Spinal cord (tissue), 10 donors: ENCODE measurements around the gene ARL15. TPM values are rescaled to one million over a fixed set of nuclear protein-coding genes. Genes with fewer than 3 reads are reported as not detected.

Experiments
- DNase-seq, 6 donors: peaks; one replicate each; pipeline versions ENCODE4 v3.0.0 to v3.0.0-alpha.2; 2013 to 2015; ENCODE audit warnings: low spot score in 6 of 6, low read depth in 4 of 6
- H3K27ac ChIP-seq: one replicate; pipeline ENCODE4 v1.5.1; 2013; ENCODE audit warnings: low read depth, low read length, control low read depth
- H3K27me3 ChIP-seq: one replicate; pipeline ENCODE4 v1.6.1; 2013; ENCODE audit warnings: low read length; ENCODE audit not compliant: control insufficient read depth, insufficient read depth
- H3K36me3 ChIP-seq: one replicate; pipeline ENCODE4 v1.6.1; 2013; ENCODE audit warnings: low read length; ENCODE audit not compliant: control insufficient read depth, insufficient read depth
- H3K4me1 ChIP-seq: one replicate; pipeline ENCODE4 v1.6.1; 2013; ENCODE audit warnings: low read length; ENCODE audit not compliant: control insufficient read depth, insufficient read depth
- H3K4me3 ChIP-seq: one replicate; pipeline ENCODE4 v1.5.1; 2013; ENCODE audit warnings: low read depth, low read length, control low read depth
- H3K9me3 ChIP-seq: one replicate; pipeline ENCODE4 v1.6.1; 2013; ENCODE audit warnings: low read length; ENCODE audit not compliant: control insufficient read depth, insufficient read depth
- WGBS: methylation state at CpG from one replicate; pipeline ENCODE4 v1.1.5; 2013; ENCODE audit warnings: missing lambda C conversion rate; ENCODE audit not compliant: insufficient coverage; 5-methylcytosine and 5-hydroxymethylcytosine counted together
- polyA plus RNA-seq, 2 donors: library from polyadenylated mRNA; unstranded; fragments of 120-200 nt; gene quantifications; one replicate each; pipeline ENCODE4 v1.2.1, GENCODE V29; 2013; ENCODE audit not compliant: insufficient read length in 2 of 2
- total RNA-seq, 2 donors: library from RNA; depleted of rRNA in 1 of 2; stranded (reverse); fragments of 120-200 nt in 1 of 2; fragments of >200 nt in 1 of 2; gene quantifications; one replicate each; pipeline versions ENCODE4 v1.2.3 to v1.2.4, GENCODE V29; 2013 to 2014
- donor health status: healthy.

ARL15 gene
- total and polyA plus RNA-seq, 4 donors, result 24.7 to 67.6 (median 36.4) TPM

DNA sequence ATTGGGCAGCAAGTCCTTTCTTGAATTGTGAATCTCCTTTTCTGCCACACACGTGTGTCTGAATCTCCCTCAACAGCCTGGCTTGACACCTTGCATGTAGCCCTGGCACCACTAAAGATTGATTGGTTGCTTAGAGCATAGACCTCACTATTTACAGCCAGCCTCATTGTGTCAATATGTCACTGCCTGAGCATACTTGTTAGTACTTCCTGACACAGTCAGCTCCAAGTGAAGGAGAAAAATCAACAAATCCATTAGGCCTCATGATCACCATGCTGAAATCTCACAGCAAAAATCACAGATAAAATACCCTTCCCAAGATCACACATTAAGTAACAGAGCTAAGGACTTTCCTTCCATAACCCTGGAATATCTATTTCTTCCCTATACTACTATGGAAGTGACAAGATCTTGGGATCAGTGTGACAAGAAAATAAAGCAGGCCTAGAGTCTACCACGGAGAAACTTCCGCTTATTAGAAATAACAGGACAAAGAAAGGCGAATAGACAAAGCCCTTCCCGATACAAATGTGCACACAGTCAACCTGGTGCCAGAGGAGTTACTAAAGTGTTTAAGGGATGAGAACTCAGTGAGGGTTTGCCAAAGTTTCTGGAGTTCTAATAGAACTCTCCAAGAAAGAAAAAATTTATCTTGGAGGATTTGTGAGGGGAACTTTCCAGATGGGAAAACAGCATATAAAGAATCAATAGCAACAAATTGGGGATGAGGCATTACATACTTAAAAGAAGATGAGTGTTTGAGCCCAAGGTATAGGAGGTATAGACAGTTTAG, 5.6 kb upstream of the ARL15 start:
- no peak for DNase-seq
- no peak overlapping the region for H3K27ac ChIP-seq
- no peaks in the 10 kb centered on the region for H3K36me3 ChIP-seq
- no peaks in the 10 kb centered on the region for H3K9me3 ChIP-seq
- peaks cover 2% of the 10 kb centered on the region for H3K27me3 ChIP-seq
- 79% methylated on average over 4 of the region's 5 CpGs for WGBS
- H3K4me3 ChIP-seq, result no peak overlapping the region
- H3K4me1 ChIP-seq, result peaks cover 4% of the 10 kb centered on the region

DNA sequence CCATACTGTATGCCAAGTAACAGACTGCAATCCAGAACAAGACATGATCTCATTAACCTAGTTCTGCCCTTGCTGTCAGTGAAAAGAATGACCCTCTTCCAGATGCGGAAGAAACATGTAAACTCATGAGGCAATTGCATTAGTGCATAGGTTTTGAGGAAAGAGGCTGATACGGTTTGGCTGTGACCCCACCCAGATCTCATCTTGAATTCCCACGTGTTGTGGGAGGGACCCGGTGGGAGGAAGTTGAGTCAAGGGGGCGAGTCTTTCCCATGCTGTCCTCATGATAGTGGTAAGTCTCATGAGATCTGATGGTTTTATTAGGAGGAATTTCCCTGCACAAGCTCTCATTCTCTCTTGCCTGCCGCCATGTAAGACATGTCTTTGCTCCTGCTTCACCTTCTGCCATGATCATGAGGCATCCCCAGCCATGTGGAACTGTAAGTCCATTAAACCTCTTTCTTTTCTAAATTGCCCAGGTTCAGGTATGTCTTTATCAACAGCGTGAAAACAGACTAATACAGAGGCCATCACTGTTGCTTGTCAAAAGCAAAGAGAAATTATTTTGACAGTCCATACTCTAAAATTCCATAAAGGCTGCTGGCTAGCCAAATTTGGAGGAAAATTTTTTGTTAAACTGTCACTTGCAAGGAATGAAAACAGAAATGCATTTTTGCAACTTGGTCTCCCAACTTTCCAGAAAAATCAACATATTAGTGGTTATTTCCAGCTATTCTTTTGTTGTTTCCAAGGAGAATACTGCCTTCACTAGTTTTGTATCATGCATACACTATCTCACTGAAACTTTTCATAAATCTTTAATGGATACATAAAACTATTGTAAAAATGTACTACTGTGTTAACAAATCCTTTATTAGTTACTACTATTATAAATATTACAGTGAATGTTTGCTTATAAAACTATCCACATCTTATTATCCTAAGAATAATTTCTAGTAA, 3.2 kb upstream of the ARL15 start:
- WGBS, result 93% methylated on average over 2 of the region's 7 CpGs
- Histone ChIP-seq H3K4me1 (peaks cover 4% of the 10 kb centered on the region), H3K36me3 (no peaks in the 10 kb centered on the region), H3K4me3 (no peak overlapping the region), H3K9me3 (no peaks in the 10 kb centered on the region), H3K27ac (no peak overlapping the region), H3K27me3 (peaks cover 2% of the 10 kb centered on the region)
- no peak for DNase-seq

DNA sequence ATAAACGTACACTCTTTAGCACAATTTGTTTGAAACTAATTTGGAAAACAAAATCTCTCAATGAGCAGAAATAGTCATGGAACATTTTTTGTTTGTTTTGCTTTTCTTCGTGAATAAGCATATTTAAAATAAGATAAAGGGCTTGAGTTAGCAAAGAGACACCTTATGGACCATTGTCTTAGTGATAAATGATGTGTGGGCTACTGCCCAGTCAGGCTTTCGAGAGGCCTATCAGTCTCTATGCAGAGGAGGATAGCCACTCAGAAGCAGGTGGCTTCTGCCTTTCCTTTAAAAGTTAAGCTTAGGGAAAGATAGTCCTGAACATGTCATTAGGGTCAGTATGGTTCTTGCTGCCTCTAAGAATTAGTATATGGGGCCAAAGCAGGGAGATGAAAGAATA, 2.1 kb upstream of the ARL15 start:
- no peaks in the 10 kb centered on the region for H3K9me3 ChIP-seq
- H3K27ac ChIP-seq, result no peak overlapping the region
- H3K36me3 ChIP-seq, result no peaks in the 10 kb centered on the region
- 100% methylated on average over 1 of the region's 3 CpGs for WGBS
- DNase-seq, result no peak
- no peak overlapping the region for H3K4me3 ChIP-seq
- H3K27me3 ChIP-seq, result peaks cover 2% of the 10 kb centered on the region
- H3K4me1 ChIP-seq, result peaks cover 4% of the 10 kb centered on the region

DNA sequence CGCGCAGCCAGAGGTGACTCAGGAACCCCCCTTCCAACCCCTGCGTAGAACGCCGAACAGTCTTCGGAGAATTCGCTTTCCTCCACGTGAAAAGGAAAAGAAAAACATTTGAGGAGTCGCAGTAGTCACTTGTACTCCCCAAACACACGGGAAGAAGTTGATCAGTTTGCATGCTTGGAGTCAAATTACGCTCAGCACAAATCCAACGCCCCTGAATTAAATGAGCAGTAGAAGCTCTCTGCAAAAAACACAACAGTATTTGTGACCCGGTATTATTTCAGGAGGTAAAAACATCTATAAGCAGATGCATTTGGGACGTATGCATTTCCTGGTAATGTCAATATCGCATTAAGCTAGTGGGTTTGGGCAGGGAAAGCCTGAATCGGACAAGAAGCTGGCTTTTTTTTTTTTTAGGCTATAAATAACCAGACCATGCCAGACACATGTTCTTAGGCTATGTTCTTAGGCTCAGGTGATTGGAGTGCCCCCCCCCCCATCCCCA, 854 bp upstream of the ARL15 start:
- H3K4me3 ChIP-seq, result peak overlapping the region; percentile 95
- WGBS, result 0% methylated on average over 9 of the region's 16 CpGs
- H3K36me3 ChIP-seq, result no peaks in the 10 kb centered on the region
- H3K4me1 ChIP-seq, result peaks cover 4% of the 10 kb centered on the region
- no peaks in the 10 kb centered on the region for H3K9me3 ChIP-seq
- peak overlapping the region; percentile 76 for H3K27ac ChIP-seq
- H3K27me3 ChIP-seq, result peaks cover 2% of the 10 kb centered on the region
- DNase-seq, result peak in 3 of 6 donors; percentile 15 to 53 (median 24)

DNA sequence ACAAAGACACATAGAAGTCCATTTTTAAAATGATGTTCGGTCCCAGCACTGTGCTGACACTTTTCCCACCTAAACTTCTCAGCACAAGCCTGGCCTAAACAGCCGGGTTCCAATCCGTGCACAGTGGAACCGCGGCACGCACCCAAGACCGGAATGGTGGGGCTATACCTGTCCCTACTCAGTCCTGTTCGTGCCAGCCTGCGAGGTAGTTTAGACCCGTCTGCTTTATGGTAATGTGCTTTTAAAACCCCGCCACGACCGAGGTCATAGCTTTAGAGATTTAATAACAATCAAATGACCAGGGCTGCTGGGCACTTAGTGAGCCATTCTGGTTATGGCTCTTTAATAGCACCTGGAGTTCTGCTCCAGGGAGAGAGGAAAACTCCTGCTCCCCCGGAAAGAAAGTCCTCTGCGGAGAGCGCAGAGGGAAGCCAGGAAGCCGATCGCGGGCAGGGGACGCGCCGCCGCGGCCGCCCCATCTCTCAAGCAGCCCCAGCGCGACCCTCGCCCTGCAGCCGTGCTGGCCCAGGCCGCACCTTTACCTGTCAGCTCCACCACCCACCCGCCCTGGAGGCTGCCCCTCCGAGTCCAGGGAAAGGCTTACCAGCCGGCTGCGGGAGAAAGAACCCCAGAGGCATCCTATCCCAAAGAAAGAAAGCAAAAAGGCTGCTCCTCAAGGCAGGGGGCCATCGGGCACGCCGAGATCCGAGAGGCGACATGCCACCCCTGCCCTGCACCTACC, 511 bp downstream of the ARL15 start:
- peak in 3 of 6 donors; percentile 15 to 33 (median 22) for DNase-seq
- H3K36me3 ChIP-seq, result no peaks in the 10 kb centered on the region
- H3K4me1 ChIP-seq, result peaks cover 4% of the 10 kb centered on the region
- H3K27me3 ChIP-seq, result peaks cover 2% of the 10 kb centered on the region
- peak overlapping the region; percentile 84 for H3K27ac ChIP-seq
- WGBS, result under 1% methylated on average over 39 of the region's 39 CpGs
- peak overlapping the region; percentile 95 for H3K4me3 ChIP-seq
- no peaks in the 10 kb centered on the region for H3K9me3 ChIP-seq

DNA sequence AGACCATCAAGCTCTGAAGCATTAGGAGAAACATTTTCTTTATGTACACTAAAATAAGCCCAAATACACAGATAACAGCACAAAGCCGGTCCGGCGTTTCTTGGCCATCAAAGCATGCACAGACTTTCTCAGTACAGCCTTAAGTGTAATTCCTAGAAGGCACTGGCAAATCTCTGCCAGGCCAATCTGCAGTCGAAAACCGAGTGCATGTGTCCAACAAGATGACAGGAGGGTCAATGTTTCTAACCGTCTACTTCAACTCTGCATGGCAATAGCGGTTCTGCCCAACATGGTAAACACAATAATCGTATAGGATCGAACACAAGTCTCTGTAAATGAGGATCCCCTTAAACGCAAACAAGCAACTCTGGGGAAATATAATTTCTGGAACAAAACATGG, 1.1 kb downstream of the ARL15 start:
- Histone ChIP-seq H3K36me3 (no peaks in the 10 kb centered on the region), H3K9me3 (no peaks in the 10 kb centered on the region), H3K4me3 (peak overlapping the region; percentile 95), H3K27ac (no peak overlapping the region), H3K4me1 (peaks cover 4% of the 10 kb centered on the region), H3K27me3 (peaks cover 2% of the 10 kb centered on the region)
- WGBS, result 9% methylated on average over 7 of the region's 10 CpGs
- peak in 5 of 6 donors; percentile 11 to 58 (median 41) for DNase-seq

DNA sequence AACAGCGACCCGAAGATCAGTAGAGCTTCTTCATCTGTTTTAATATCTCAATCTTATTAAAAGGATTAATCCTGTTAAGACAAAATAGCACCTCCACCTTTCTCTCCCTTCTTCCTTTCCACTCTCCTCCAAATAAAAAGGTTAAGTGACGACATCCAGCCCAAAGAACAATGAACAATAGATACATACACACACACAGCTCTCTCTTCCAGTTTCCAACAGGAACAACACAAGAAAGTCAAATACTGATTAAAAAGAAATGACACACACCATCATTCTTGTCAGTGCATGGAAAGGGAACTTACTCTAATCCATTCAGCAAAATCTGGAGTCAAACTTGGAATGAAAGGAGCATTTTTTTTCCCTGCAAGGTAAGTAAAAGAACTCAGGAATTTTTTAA, 2.8 kb downstream of the ARL15 start:
- Histone ChIP-seq H3K27ac (no peak overlapping the region), H3K9me3 (no peaks in the 10 kb centered on the region), H3K4me3 (no peak overlapping the region), H3K36me3 (no peaks in the 10 kb centered on the region), H3K27me3 (peaks cover 2% of the 10 kb centered on the region), H3K4me1 (peaks cover 4% of the 10 kb centered on the region)
- no CpG with 5 or more reads among the region's 3 CpGs for WGBS
- DNase-seq, result no peak

DNA sequence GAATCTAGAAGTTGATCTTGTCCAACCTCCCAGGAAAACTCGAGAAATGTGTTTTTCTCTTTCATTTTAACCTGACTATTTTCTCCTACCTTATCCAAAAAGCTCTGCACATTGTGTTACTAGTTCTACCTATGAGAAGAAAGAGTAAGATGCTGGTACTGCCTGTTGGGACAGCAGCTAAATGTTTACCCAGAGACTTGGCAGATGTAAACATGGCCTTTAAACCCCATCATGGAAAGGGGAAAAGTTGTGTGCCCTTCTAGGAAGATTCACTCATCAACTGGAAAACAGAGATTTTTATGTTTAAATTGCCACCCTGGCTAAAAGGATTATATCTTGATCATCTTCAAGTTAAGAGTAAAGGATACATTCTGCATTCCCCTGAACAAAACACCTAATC, 3.5 kb downstream of the ARL15 start:
- no peak overlapping the region for H3K4me3 ChIP-seq
- H3K4me1 ChIP-seq, result peaks cover 1% of the 10 kb centered on the region
- no peaks in the 10 kb centered on the region for H3K36me3 ChIP-seq
- no peaks in the 10 kb centered on the region for H3K9me3 ChIP-seq
- no peak for DNase-seq
- H3K27me3 ChIP-seq, result peaks cover 1% of the 10 kb centered on the region
- WGBS, result no CpG with 5 or more reads among the region's 1 CpG
- H3K27ac ChIP-seq, result no peak overlapping the region

DNA sequence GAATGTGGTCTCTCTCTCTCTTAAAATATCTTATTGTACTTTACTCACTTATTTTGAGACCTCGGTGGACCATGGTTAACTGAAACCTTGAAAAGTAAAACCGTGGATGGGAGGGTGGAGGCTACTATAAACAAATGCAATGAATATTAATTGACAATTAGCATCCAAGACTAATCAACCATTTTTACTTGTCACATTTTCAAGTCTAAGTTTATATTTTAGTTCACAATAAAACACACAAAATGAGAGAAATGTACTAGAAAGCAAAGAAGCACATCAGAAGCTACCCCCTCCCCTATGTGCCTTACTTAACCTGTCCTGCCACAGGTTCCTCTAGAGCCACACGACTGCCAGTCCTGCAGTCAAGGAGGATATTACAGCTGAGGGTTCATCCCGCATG, 4.6 kb downstream of the ARL15 start:
- no peak for DNase-seq
- H3K27me3 ChIP-seq, result no peaks in the 10 kb centered on the region
- no peaks in the 10 kb centered on the region for H3K36me3 ChIP-seq
- no peak overlapping the region for H3K4me3 ChIP-seq
- WGBS, result no CpG with 5 or more reads among the region's 4 CpGs
- H3K4me1 ChIP-seq, result no peaks in the 10 kb centered on the region
- no peaks in the 10 kb centered on the region for H3K9me3 ChIP-seq
- H3K27ac ChIP-seq, result no peak overlapping the region
